Measurements from ENCODE around the gene RNF112. TPM values are rescaled to one million over a fixed set of nuclear protein-coding genes. Genes with fewer than 3 reads are reported as not detected.
"Not testable (repeated sequence)": the region's sequence is repeated elsewhere in the genome, so short reads cannot be mapped to it uniquely, and the experiment has no call there.

RNF112 gene
- total RNA-seq, 1 experiment from 2014 or later, result 1.6 TPM

- in situ Hi-C loops (cut with HindIII; ENCODE audit: low pct_unique_long_range_greater_than_20kb, low sequenced_read_pairs), result no loop called here
- DNase-seq (ENCODE audit: low read depth), result no peak
Measured at GRCh38 chr17:19457046-19457445, 46.0 kb downstream of the RNF112 start.

- in situ Hi-C loops (cut with HindIII; ENCODE audit: low pct_unique_long_range_greater_than_20kb, low sequenced_read_pairs), result no loop called here
- DNase-seq (ENCODE audit: low read depth), result no peak
Measured at GRCh38 chr17:19457830-19458271, 46.8 kb downstream of the RNF112 start.

GRCh38 chr17:19458481-19458880 is 47.4 kb downstream of the RNF112 start:
- not testable (repeated sequence) for DNase-seq (ENCODE audit: low read depth)

GRCh38 chr17:19459018-19459655 is 48.1 kb downstream of the RNF112 start:
- in situ Hi-C loops (cut with HindIII; ENCODE audit: low pct_unique_long_range_greater_than_20kb, low sequenced_read_pairs); DNase-seq (ENCODE audit: low read depth): not testable (repeated sequence)

More at GRCh38 chr17:19458481-19458880, 47.4 kb downstream of the RNF112 start:
- in situ Hi-C loops (cut with HindIII; ENCODE audit: low pct_unique_long_range_greater_than_20kb, low sequenced_read_pairs), result not testable (repeated sequence)

- in situ Hi-C loops (cut with HindIII; ENCODE audit: low pct_unique_long_range_greater_than_20kb, low sequenced_read_pairs), result no loop called here
- no peak for DNase-seq (ENCODE audit: low read depth)
Measured at GRCh38 chr17:19460700-19461099, 49.7 kb downstream of the RNF112 start.

- DNase-seq (ENCODE audit: low read depth), result no peak
- in situ Hi-C loops (cut with HindIII; ENCODE audit: low pct_unique_long_range_greater_than_20kb, low sequenced_read_pairs), result no loop called here
Measured at GRCh38 chr17:19461116-19461515, 50.1 kb downstream of the RNF112 start.

GRCh38 chr17:19461681-19462080 is 50.6 kb downstream of the RNF112 start:
- no peak for DNase-seq (ENCODE audit: low read depth)
- in situ Hi-C loops (cut with HindIII; ENCODE audit: low pct_unique_long_range_greater_than_20kb, low sequenced_read_pairs), result no loop called here

GRCh38 chr17:19462456-19463035 is 51.5 kb downstream of the RNF112 start:
- DNase-seq (ENCODE audit: low read depth); in situ Hi-C loops (cut with HindIII; ENCODE audit: low pct_unique_long_range_greater_than_20kb, low sequenced_read_pairs): not testable (repeated sequence)

GRCh38 chr17:19464031-19465026 is 53.3 kb downstream of the RNF112 start:
- in situ Hi-C loops (cut with HindIII; ENCODE audit: low pct_unique_long_range_greater_than_20kb, low sequenced_read_pairs), result no loop called here
- no peak for DNase-seq (ENCODE audit: low read depth)

Other genes starting within 250 kb of the RNF112 start
- gene EPN2, start 173.9 kb upstream of the RNF112 start, total RNA-seq (2014; rRNA removed; shearing (Covaris generic); ENCODE audit: low replicate concordance), result 14.8 and 19.1 TPM in 2 replicates
- gene B9D1, start 48.5 kb upstream of the RNF112 start, total RNA-seq (2014; rRNA removed; shearing (Covaris generic); ENCODE audit: low replicate concordance), result 55.1 and 60.4 TPM in 2 replicates
- 0.55 and 3.9 TPM in 2 replicates for gene MAPK7, start 32.7 kb upstream of the RNF112 start, total RNA-seq (2014; rRNA removed; shearing (Covaris generic); ENCODE audit: low replicate concordance)
- not detected in 2 replicates for gene MFAP4, start 24.0 kb upstream of the RNF112 start, total RNA-seq (2014; rRNA removed; shearing (Covaris generic); ENCODE audit: low replicate concordance)
- gene SLC47A1, start 122.6 kb downstream of the RNF112 start, total RNA-seq (2014; rRNA removed; shearing (Covaris generic); ENCODE audit: low replicate concordance), result 7.2 and 18.0 TPM in 2 replicates
- 114 and 124 TPM in 2 replicates for gene ALDH3A2, start 237.5 kb downstream of the RNF112 start, total RNA-seq (2014; rRNA removed; shearing (Covaris generic); ENCODE audit: low replicate concordance)

All from Caki2 (cell line).